HFFc6 (cell line): ENCODE results near the gene RUSC2. TPM values are rescaled to one million over a fixed set of nuclear protein-coding genes. Genes with fewer than 3 reads are reported as not detected.
"Not testable (repeated sequence)": the region's sequence is repeated elsewhere in the genome, so short reads cannot be mapped to it uniquely, and the experiment has no call there.

ENCODE experiments used
- DNase-seq: peaks from one replicate; pipeline ENCODE4 v3.0.0-alpha.2; 2018
- H3K27ac Mint-ChIP-seq: 2 replicates; pipeline ENCODE4 v1.8.0; 2020; ENCODE audit warnings: mild to moderate bottlenecking, mixed read lengths
- H3K27me3 Mint-ChIP-seq: 2 replicates; pipeline ENCODE4 v1.8.0; 2021; ENCODE audit warnings: mild to moderate bottlenecking, moderate library complexity, mixed read lengths; ENCODE audit not compliant: insufficient read depth
- H3K36me3 Mint-ChIP-seq: 2 replicates; pipeline ENCODE4 v1.8.0; 2021; ENCODE audit warnings: low read depth, mixed read lengths
- H3K4me1 Mint-ChIP-seq: 2 replicates; pipeline ENCODE4 v1.8.0; 2020; ENCODE audit warnings: low read depth, mixed read lengths
- H3K4me3 Mint-ChIP-seq: 2 replicates; pipeline ENCODE4 v1.8.0; 2020; ENCODE audit warnings: mild to moderate bottlenecking, moderate library complexity, mixed read lengths
- H3K9me3 Mint-ChIP-seq: 2 replicates; pipeline ENCODE4 v1.8.0; 2020; ENCODE audit warnings: mild to moderate bottlenecking, mixed read lengths
- CTCF ChIP-seq: fragments of 200-600 bp; sonication (generic); IDR thresholded peaks from 2 replicates; pipeline ENCODE4 v1.5.0; 2021; ENCODE audit warnings: antibody characterized with exemption, mild to moderate bottlenecking
- total RNA-seq, 6 experiments: library from RNA; stranded (reverse); fragmentation: NEBNext Ultra II Directional; extraction: Animal tissue kit (Norgen Biotek cat#: 25700); gene quantifications; 2 replicates in 1 of 6; 3 replicates in 5 of 6; pipeline ENCODE4 v1.2.3, GENCODE V29; 2021

The RUSC2 gene
- total RNA-seq, 6 experiments from 2014 or later = 54.0 to 70.7 (median 59.9) TPM

GRCh38 chr9:35488021-35488420, 1.9 kb upstream of the RUSC2 start:
- Mint-ChIP-seq H3K4me3 (peak overlapping the region; percentile 68), H3K36me3 (peaks cover 26% of the 10 kb centered on the region), H3K27ac (peak overlapping the region; percentile 81), H3K27me3 (peaks cover 3% of the 10 kb centered on the region; the same call in 1 of the 2 replicates), H3K9me3 (peaks cover 16% of the 10 kb centered on the region), H3K4me1 (peaks cover 68% of the 10 kb centered on the region)
- TF ChIP-seq CTCF = no peak
- no peak for DNase-seq

- peaks cover 16% of the 10 kb centered on the region for H3K9me3 Mint-ChIP-seq
- peaks cover 69% of the 10 kb centered on the region for H3K4me1 Mint-ChIP-seq
- TF ChIP-seq CTCF = no peak
- no peak for DNase-seq
- peaks cover 31% of the 10 kb centered on the region for H3K36me3 Mint-ChIP-seq
- peak overlapping the region; percentile 95 for H3K4me3 Mint-ChIP-seq
- peaks cover 3% of the 10 kb centered on the region; the same call in 1 of the 2 replicates for H3K27me3 Mint-ChIP-seq
- H3K27ac Mint-ChIP-seq = peak overlapping the region; percentile 93
Measured at GRCh38 chr9:35488566-35489312, 1.2 kb upstream of the RUSC2 start.

- Mint-ChIP-seq H3K4me3 (peak overlapping the region; percentile 95), H3K27me3 (peaks cover 3% of the 10 kb centered on the region; the same call in 1 of the 2 replicates), H3K27ac (peak overlapping the region; percentile 93), H3K9me3 (peaks cover 16% of the 10 kb centered on the region), H3K4me1 (peaks cover 55% of the 10 kb centered on the region), H3K36me3 (peaks cover 33% of the 10 kb centered on the region)
- no peak for DNase-seq
- no peak for TF ChIP-seq CTCF
Measured at GRCh38 chr9:35490155-35490909, 421 bp downstream of the RUSC2 start.

- Mint-ChIP-seq H3K4me3 (peak overlapping the region; percentile 95), H3K27ac (peak overlapping the region; percentile 93), H3K9me3 (peaks cover 16% of the 10 kb centered on the region), H3K36me3 (peaks cover 39% of the 10 kb centered on the region), H3K27me3 (peaks cover 3% of the 10 kb centered on the region; the same call in 1 of the 2 replicates), H3K4me1 (peaks cover 62% of the 10 kb centered on the region)
- TF ChIP-seq CTCF = no peak
- no peak for DNase-seq
Measured at GRCh38 chr9:35490910-35491465, 1.1 kb downstream of the RUSC2 start.

- Mint-ChIP-seq H3K36me3 (peaks cover 55% of the 10 kb centered on the region), H3K9me3 (peaks cover 11% of the 10 kb centered on the region), H3K27ac (peak overlapping the region; percentile 93), H3K4me3 (peak overlapping the region; percentile 60), H3K4me1 (peaks cover 68% of the 10 kb centered on the region)
- H3K27me3 Mint-ChIP-seq, DNase-seq: not testable (repeated sequence)
Measured at GRCh38 chr9:35493119-35493518, 3.2 kb downstream of the RUSC2 start.
